Activated T-cell treated with anti-CD3 and anti-CD28 coated beads for 1 hour (primary cell): ENCODE data around the gene DNAH1.

Experiments used
- DNase-seq: peaks from one replicate; pipeline ENCODE4 v3.0.0-alpha.2; 2020; ENCODE audit warnings: low read depth

The DNAH1 gene

GRCh38 chr3:52391096-52391495, 75.0 kb downstream of the DNAH1 start:
- DNase-seq = no peak

GRCh38 chr3:52392216-52392930, 76.3 kb downstream of the DNAH1 start:
- no peak for DNase-seq

GRCh38 chr3:52393131-52393807, 77.2 kb downstream of the DNAH1 start:
- no peak for DNase-seq

GRCh38 chr3:52393959-52394670, 78.0 kb downstream of the DNAH1 start:
- no peak for DNase-seq

- DNase-seq = no peak
These were observed 78.8 kb downstream of the DNAH1 start for GRCh38 chr3:52394751-52395502.

- DNase-seq = no peak
These were observed 79.4 kb downstream of the DNAH1 start for GRCh38 chr3:52395503-52395865.

- no peak for DNase-seq
These were observed 80.1 kb downstream of the DNAH1 start for GRCh38 chr3:52396011-52396906.

- no peak for DNase-seq
These were observed 80.9 kb downstream of the DNAH1 start for GRCh38 chr3:52396907-52397591.

GRCh38 chr3:52397676-52398399, 81.7 kb downstream of the DNAH1 start:
- no peak for DNase-seq

GRCh38 chr3:52398670-52399081, 82.6 kb downstream of the DNAH1 start:
- DNase-seq = no peak

GRCh38 chr3:52399131-52399530, 83.0 kb downstream of the DNAH1 start:
- DNase-seq = no peak

- no peak for DNase-seq
These were observed 83.5 kb downstream of the DNAH1 start for GRCh38 chr3:52399593-52399992.

GRCh38 chr3:52400275-52400793, 84.2 kb downstream of the DNAH1 start:
- DNase-seq = no peak

GRCh38 chr3:52401021-52401420, 84.9 kb downstream of the DNAH1 start:
- DNase-seq = no peak

- DNase-seq = no peak
These were observed 85.4 kb downstream of the DNAH1 start for GRCh38 chr3:52401551-52401950.

GRCh38 chr3:52402101-52402521, 86.0 kb downstream of the DNAH1 start:
- DNase-seq = no peak

- no peak for DNase-seq
These were observed 86.7 kb downstream of the DNAH1 start for GRCh38 chr3:52402706-52403270.

- no peak for DNase-seq
These were observed 87.2 kb downstream of the DNAH1 start for GRCh38 chr3:52403271-52403841.

GRCh38 chr3:52403955-52404354, 87.8 kb downstream of the DNAH1 start:
- no peak for DNase-seq
